Mesenchymal stem cell (in vitro differentiated cells and primary cell): ENCODE measurements around the gene NMT1.
"Not testable (repeated sequence)": the region's sequence is repeated elsewhere in the genome, so short reads cannot be mapped to it uniquely, and the experiment has no call there.

Experiments
- DNase-seq: peaks from one replicate; pipeline ENCODE4 v3.0.0-alpha.2; 2013
- H2AFZ ChIP-seq: one replicate; pipeline ENCODE4 v1.6.1; 2013; ENCODE audit warnings: low read depth, mild to moderate bottlenecking, control low read depth, inconsistent platforms, low read length, moderate library complexity
- H2AK5ac ChIP-seq: 2 replicates; pipeline ENCODE4 v1.6.1; 2013; ENCODE audit warnings: low read length, moderate library complexity, mild to moderate bottlenecking, inconsistent platforms; ENCODE audit not compliant: severe bottlenecking
- H2BK120ac ChIP-seq: one replicate; pipeline ENCODE4 v1.6.1; 2013; ENCODE audit warnings: low read depth, mild to moderate bottlenecking, inconsistent platforms, low read length, moderate library complexity
- H2BK12ac ChIP-seq, 2 experiments: one replicate each; pipeline ENCODE4 v1.6.1; 2013; ENCODE audit warnings: inconsistent platforms in 2 of 2, low read length in 2 of 2, mild to moderate bottlenecking in 2 of 2, moderate library complexity in 2 of 2, control low read depth in 1 of 2
- H2BK15ac ChIP-seq: one replicate; pipeline ENCODE4 v1.6.1; 2013; ENCODE audit warnings: mild to moderate bottlenecking, low read depth, inconsistent platforms; ENCODE audit not compliant: poor library complexity, severe bottlenecking
- H2BK5ac ChIP-seq: 2 replicates; pipeline ENCODE4 v1.6.1; 2013; ENCODE audit warnings: low read depth, mild to moderate bottlenecking, low read length, control low read depth, inconsistent platforms; ENCODE audit not compliant: poor library complexity, severe bottlenecking
- H3K14ac ChIP-seq, 2 experiments: one replicate each; pipeline ENCODE4 v1.6.1; 2013; ENCODE audit warnings: inconsistent platforms in 2 of 2, low read length in 2 of 2, control low read depth in 1 of 2, mild to moderate bottlenecking in 1 of 2, moderate library complexity in 1 of 2
- H3K18ac ChIP-seq, 2 experiments: one replicate each; pipeline ENCODE4 v1.6.1; 2013; ENCODE audit warnings: inconsistent platforms in 2 of 2, low read length in 2 of 2, control low read depth in 1 of 2, low read depth in 1 of 2, mild to moderate bottlenecking in 1 of 2
- H3K23ac ChIP-seq, 2 experiments: one replicate each; pipeline ENCODE4 v1.6.1; 2013; ENCODE audit warnings: inconsistent platforms in 2 of 2, low read length in 2 of 2, mild to moderate bottlenecking in 2 of 2, moderate library complexity in 2 of 2, control low read depth in 1 of 2
- H3K27ac ChIP-seq: 2 replicates; pipeline ENCODE4 v1.5.1; 2013; ENCODE audit warnings: mild to moderate bottlenecking, moderate library complexity, low read length, control low read depth, inconsistent platforms; ENCODE audit not compliant: poor library complexity, severe bottlenecking
- H3K27me3 ChIP-seq, 2 experiments: 2 replicates each; pipeline versions ENCODE4 v1.6.1 to v1.7.0; 2013; ENCODE audit warnings: low read length in 2 of 2, mild to moderate bottlenecking in 2 of 2, moderate library complexity in 2 of 2, control low read depth in 1 of 2, inconsistent platforms in 1 of 2; ENCODE audit not compliant: control insufficient read depth in 1 of 2, insufficient read depth in 1 of 2
- H3K36me3 ChIP-seq, 2 experiments: 2 replicates each; pipeline versions ENCODE4 v1.6.1 to v1.7.0; 2013; ENCODE audit warnings: low read length in 2 of 2, control low read depth in 1 of 2, inconsistent platforms in 1 of 2, low read depth in 1 of 2, mild to moderate bottlenecking in 1 of 2; ENCODE audit not compliant: insufficient read depth in 2 of 2, control insufficient read depth in 1 of 2
- H3K4ac ChIP-seq, 2 experiments: one replicate each; pipeline ENCODE4 v1.6.1; 2013; ENCODE audit warnings: inconsistent platforms in 2 of 2, low read length in 2 of 2, mild to moderate bottlenecking in 2 of 2, moderate library complexity in 2 of 2, control low read depth in 1 of 2, low read depth in 1 of 2
- H3K4me1 ChIP-seq: 2 replicates; pipeline ENCODE4 v1.6.1; 2013; ENCODE audit warnings: low read depth, low read length, control low read depth; ENCODE audit not compliant: control insufficient read depth, insufficient read depth
- H3K4me2 ChIP-seq: 2 replicates; pipeline ENCODE4 v1.6.1; 2013; ENCODE audit warnings: low read length, mild to moderate bottlenecking, inconsistent platforms; ENCODE audit not compliant: poor library complexity, severe bottlenecking
- H3K4me3 ChIP-seq, 2 experiments: 2 replicates each; pipeline versions ENCODE4 v1.5.1 to v1.7.0; 2013; ENCODE audit warnings: low read length in 2 of 2, mild to moderate bottlenecking in 2 of 2, control low read depth in 1 of 2, low read depth in 1 of 2; ENCODE audit not compliant: insufficient read depth in 1 of 2
- H3K79me1 ChIP-seq: replicated peaks from 2 replicates; pipeline ENCODE4 v1.6.1; 2013; ENCODE audit warnings: mild to moderate bottlenecking, control low read depth, low read length, inconsistent platforms; ENCODE audit not compliant: poor library complexity, severe bottlenecking
- H3K9ac ChIP-seq: 2 replicates; pipeline ENCODE4 v1.7.0; 2013; ENCODE audit warnings: mild to moderate bottlenecking, low read length, moderate library complexity
- H3K9me3 ChIP-seq: 2 replicates; pipeline ENCODE4 v1.7.0; 2013; ENCODE audit warnings: mild to moderate bottlenecking, low read length; ENCODE audit not compliant: control insufficient read depth
- H4K8ac ChIP-seq: one replicate; pipeline ENCODE4 v1.6.1; 2013; ENCODE audit warnings: inconsistent platforms, mild to moderate bottlenecking, low read length, moderate library complexity
- H4K91ac ChIP-seq: one replicate; pipeline ENCODE4 v1.6.1; 2013; ENCODE audit warnings: mild to moderate bottlenecking, low read length, inconsistent platforms
- WGBS: methylation state at CpG from one replicate; pipeline ENCODE4 v1.1.7; 2013; ENCODE audit warnings: mixed read lengths; 5-methylcytosine and 5-hydroxymethylcytosine counted together

Gene NMT1

GRCh38 chr17:45124797-45125122 is 63.6 kb downstream of the NMT1 start:
- H3K4me2 ChIP-seq, H2BK5ac ChIP-seq, DNase-seq, H3K9me3 ChIP-seq, H2AFZ ChIP-seq, H3K27me3 ChIP-seq: not testable (repeated sequence)
- H3K4me3 ChIP-seq, result peak overlapping the region in 1 of 2 experiments; percentile 29
- peaks cover 44% of the 10 kb centered on the region for H3K4me1 ChIP-seq
- peak overlapping the region; percentile 85 to 93 for H3K4ac ChIP-seq
- H2BK120ac ChIP-seq, result peak overlapping the region; percentile 94
- H2BK12ac ChIP-seq, result peak overlapping the region; percentile 95 to 97
- peak overlapping the region; percentile 73 for H3K9ac ChIP-seq
- peaks cover under 1 to 29% of the 10 kb centered on the region in 2 experiments for H3K36me3 ChIP-seq
- H3K18ac ChIP-seq, result peak overlapping the region; percentile 91 to 94
- H2AK5ac ChIP-seq, result peak overlapping the region; percentile 99
- 73% methylated on average over 5 of the region's 5 CpGs for WGBS
- peaks cover 25% of the 10 kb centered on the region for H3K79me1 ChIP-seq
- H4K91ac ChIP-seq, result peak overlapping the region; percentile 94
- peak overlapping the region in 1 of 2 experiments; percentile 60 for H3K23ac ChIP-seq
- H2BK15ac ChIP-seq, result peak overlapping the region; percentile 30
- peak overlapping the region; percentile 86 for H3K27ac ChIP-seq
- H4K8ac ChIP-seq, result peak overlapping the region; percentile 82
- H3K14ac ChIP-seq, result peak overlapping the region in 1 of 2 experiments; percentile 63

GRCh38 chr17:45125509-45125908 is 64.4 kb downstream of the NMT1 start:
- H2BK5ac ChIP-seq, result no peak overlapping the region
- H3K4ac ChIP-seq, result no peak overlapping the region
- H3K4me1 ChIP-seq, result peaks cover 50% of the 10 kb centered on the region
- H2BK12ac ChIP-seq, result peak overlapping the region in 1 of 2 experiments; percentile 56
- no peak for DNase-seq
- no peak overlapping the region for H3K4me2 ChIP-seq
- no peak overlapping the region for H3K18ac ChIP-seq
- peak overlapping the region; percentile 63 for H2AK5ac ChIP-seq
- H4K91ac ChIP-seq, result no peak overlapping the region
- no peaks in the 10 kb centered on the region for H3K9me3 ChIP-seq
- H3K14ac ChIP-seq, result no peak overlapping the region
- no peak overlapping the region for H3K23ac ChIP-seq
- H3K27me3 ChIP-seq, result no peaks in the 10 kb centered on the region
- 96% methylated on average over 6 of the region's 8 CpGs for WGBS
- H3K79me1 ChIP-seq, result peaks cover 21% of the 10 kb centered on the region
- H4K8ac ChIP-seq, result no peak overlapping the region
- H2BK15ac ChIP-seq, result no peak overlapping the region
- no peak overlapping the region for H2BK120ac ChIP-seq
- no peak overlapping the region for H3K4me3 ChIP-seq
- no peak overlapping the region for H3K9ac ChIP-seq
- no peak overlapping the region for H2AFZ ChIP-seq
- no peak overlapping the region for H3K27ac ChIP-seq
- peaks cover 0 to 25% of the 10 kb centered on the region in 2 experiments for H3K36me3 ChIP-seq

- Histone ChIP-seq H3K36me3 (peaks cover 0 to 12% of the 10 kb centered on the region in 2 experiments), H3K9me3 (no peaks in the 10 kb centered on the region), H2AK5ac (peak overlapping the region; percentile 98), H3K9ac (peak overlapping the region; percentile 45), H3K23ac (peak overlapping the region in 1 of 2 experiments; percentile 27), H3K79me1 (peaks cover 21% of the 10 kb centered on the region), H2BK5ac (peak overlapping the region; percentile 21), H4K8ac (peak overlapping the region; percentile 95), H3K4me3 (no peak overlapping the region), H3K4me2 (peak overlapping the region; percentile 1), H2BK12ac (peak overlapping the region; percentile 29 to 31), H2BK120ac (no peak overlapping the region), H3K18ac (peak overlapping the region; percentile 15 to 76), H3K4ac (peak overlapping the region in 1 of 2 experiments; percentile 70), H4K91ac (peak overlapping the region; percentile 99), H2AFZ (no peak overlapping the region), H3K4me1 (peaks cover 62% of the 10 kb centered on the region), H3K27me3 (no peaks in the 10 kb centered on the region), H3K14ac (peak overlapping the region in 1 of 2 experiments; percentile 89), H2BK15ac (no peak overlapping the region), H3K27ac (peak overlapping the region; percentile 93)
- WGBS, result 93% methylated on average over 8 of the region's 8 CpGs
- DNase-seq, result no peak
Observed at GRCh38 chr17:45127207-45127547, 66.1 kb downstream of the NMT1 start.

GRCh38 chr17:45127548-45128300 is 66.6 kb downstream of the NMT1 start:
- no peaks in the 10 kb centered on the region for H3K27me3 ChIP-seq
- peak overlapping the region; percentile 29 to 31 for H2BK12ac ChIP-seq
- peak overlapping the region; percentile 100 for H2AK5ac ChIP-seq
- peak overlapping the region; percentile 95 for H4K8ac ChIP-seq
- H3K4me3 ChIP-seq, result peak overlapping the region in 1 of 2 experiments; percentile 49
- H3K18ac ChIP-seq, result peak overlapping the region; percentile 15 to 76
- H3K23ac ChIP-seq, result peak overlapping the region in 1 of 2 experiments; percentile 27
- DNase-seq, result peak; percentile 57
- 53% methylated on average over 14 of the region's 20 CpGs for WGBS
- H3K27ac ChIP-seq, result peak overlapping the region; percentile 93
- peak overlapping the region; percentile 90 for H2BK5ac ChIP-seq
- H2BK120ac ChIP-seq, result peak overlapping the region; percentile 87
- H3K4ac ChIP-seq, result peak overlapping the region; percentile 52 to 98
- H2BK15ac ChIP-seq, result peak overlapping the region; percentile 6
- H2AFZ ChIP-seq, result no peak overlapping the region
- H3K14ac ChIP-seq, result peak overlapping the region in 1 of 2 experiments; percentile 93
- H3K9ac ChIP-seq, result peak overlapping the region; percentile 45
- peak overlapping the region; percentile 99 for H4K91ac ChIP-seq
- H3K36me3 ChIP-seq, result peaks cover 0 to 12% of the 10 kb centered on the region in 2 experiments
- H3K9me3 ChIP-seq, result no peaks in the 10 kb centered on the region
- peaks cover 60% of the 10 kb centered on the region for H3K4me1 ChIP-seq
- H3K79me1 ChIP-seq, result peaks cover 17% of the 10 kb centered on the region
- H3K4me2 ChIP-seq, result peak overlapping the region; percentile 2
